Neuron (in vitro differentiated cells): ENCODE results near the gene TSPAN18.

Source experiments
- H2AFZ ChIP-seq: one replicate; pipeline ENCODE4 v1.6.1; 2013; ENCODE audit warnings: low read depth, mild to moderate bottlenecking, inconsistent platforms, low read length, moderate library complexity
- H3K27me3 ChIP-seq: one replicate; pipeline ENCODE4 v1.6.1; 2013; ENCODE audit warnings: low read length; ENCODE audit not compliant: insufficient read depth
- H3K36me3 ChIP-seq: one replicate; pipeline ENCODE4 v1.6.1; 2013; ENCODE audit warnings: low read length; ENCODE audit not compliant: insufficient read depth
- H3K4me1 ChIP-seq: one replicate; pipeline ENCODE4 v1.6.1; 2013; ENCODE audit warnings: low read length; ENCODE audit not compliant: insufficient read depth
- H3K4me3 ChIP-seq: 2 replicates; pipeline ENCODE4 v1.5.1; 2013; ENCODE audit warnings: mild to moderate bottlenecking, low read length, moderate library complexity
- H3K9me3 ChIP-seq: one replicate; pipeline ENCODE4 v1.6.1; 2013; ENCODE audit warnings: low read length

The TSPAN18 gene

GRCh38 chr11:44795803-44796535 is 69.2 kb downstream of the TSPAN18 start:
- Histone ChIP-seq H3K4me3 (no peak overlapping the region), H3K4me1 (peaks cover 78% of the 10 kb centered on the region), H3K27me3 (no peaks in the 10 kb centered on the region), H3K9me3 (no peaks in the 10 kb centered on the region), H2AFZ (no peak overlapping the region), H3K36me3 (peaks cover 3% of the 10 kb centered on the region)

DNA sequence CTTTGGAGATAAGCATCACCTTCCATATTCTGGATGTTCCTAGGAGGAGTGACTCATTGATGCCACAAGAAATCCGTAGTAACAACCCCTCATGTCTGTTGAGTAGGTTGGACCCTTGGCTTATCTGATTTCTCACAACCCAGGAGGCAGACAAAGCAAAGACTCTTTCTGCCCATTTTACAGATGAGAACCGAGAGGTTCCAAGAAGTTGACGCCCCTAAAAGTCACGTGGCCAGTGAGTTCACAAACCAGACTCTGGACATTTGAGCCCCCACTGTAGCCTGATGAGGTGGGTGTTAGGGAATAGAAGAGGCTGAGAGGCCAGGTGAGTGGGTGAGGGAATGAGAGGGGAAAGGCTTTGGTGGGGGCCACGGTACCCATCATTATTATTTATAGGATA is 70.3 kb downstream of the TSPAN18 start:
- Histone ChIP-seq H3K9me3 (no peaks in the 10 kb centered on the region), H3K4me3 (no peak overlapping the region), H3K27me3 (no peaks in the 10 kb centered on the region), H2AFZ (no peak overlapping the region), H3K36me3 (peaks cover 3% of the 10 kb centered on the region), H3K4me1 (peaks cover 88% of the 10 kb centered on the region)

DNA sequence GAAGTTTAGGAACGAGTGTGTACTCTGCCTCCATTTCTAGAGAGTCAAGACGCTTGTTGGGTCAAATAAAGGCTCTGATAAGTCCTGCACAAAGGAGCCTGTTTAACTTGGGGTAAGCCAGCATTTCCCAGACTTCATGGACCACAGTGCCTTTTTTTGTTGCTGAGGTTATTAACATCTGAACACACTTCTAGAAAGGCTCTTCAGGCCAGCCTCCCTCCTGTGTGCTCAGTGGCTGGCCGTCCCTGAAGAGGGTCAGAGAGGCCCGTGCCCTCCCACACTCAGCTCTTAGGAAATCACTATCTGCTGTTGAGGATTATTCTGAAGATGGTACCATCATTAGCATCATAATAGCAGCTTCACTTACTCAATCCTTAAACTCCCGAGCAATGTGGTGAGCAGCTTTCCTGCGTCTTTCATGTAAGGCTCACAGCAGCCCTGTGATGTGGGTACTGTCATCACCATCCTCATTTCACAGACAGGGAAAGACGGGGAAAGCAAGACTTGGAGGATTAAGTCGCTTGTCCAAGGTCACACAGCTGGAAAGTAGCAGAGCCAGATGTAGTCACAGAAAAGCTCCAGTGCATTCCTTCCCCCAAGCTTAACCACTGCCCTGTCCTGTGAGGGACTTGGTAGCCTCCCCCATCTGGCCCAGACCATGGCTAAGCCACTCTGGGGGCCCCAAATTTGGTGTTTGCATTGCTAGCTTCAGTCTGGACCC is 71.3 kb downstream of the TSPAN18 start:
- peaks cover 3% of the 10 kb centered on the region for H3K36me3 ChIP-seq
- no peaks in the 10 kb centered on the region for H3K27me3 ChIP-seq
- no peak overlapping the region for H3K4me3 ChIP-seq
- no peaks in the 10 kb centered on the region for H3K9me3 ChIP-seq
- H2AFZ ChIP-seq = no peak overlapping the region
- peaks cover 89% of the 10 kb centered on the region for H3K4me1 ChIP-seq

DNA sequence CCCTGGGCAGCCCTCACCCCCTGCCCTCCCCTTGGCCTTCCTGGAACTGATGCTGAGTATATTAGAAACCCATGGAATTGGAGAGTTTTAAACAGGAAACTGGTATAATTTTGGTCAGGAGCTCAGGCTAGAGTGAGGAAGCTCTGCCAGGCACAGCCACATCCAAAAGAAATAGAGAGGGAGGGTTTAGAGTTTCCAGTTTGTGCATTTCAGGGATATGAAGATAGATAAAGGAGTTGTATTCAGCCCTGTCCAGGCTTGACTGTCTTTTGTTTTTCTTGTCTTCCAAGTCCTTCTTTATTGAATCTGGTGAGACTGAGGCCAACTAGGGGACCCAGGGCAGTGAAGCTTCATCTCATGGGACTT is 71.8 kb downstream of the TSPAN18 start:
- no peaks in the 10 kb centered on the region for H3K27me3 ChIP-seq
- peaks cover 3% of the 10 kb centered on the region for H3K36me3 ChIP-seq
- no peak overlapping the region for H3K4me3 ChIP-seq
- no peaks in the 10 kb centered on the region for H3K9me3 ChIP-seq
- peaks cover 89% of the 10 kb centered on the region for H3K4me1 ChIP-seq
- no peak overlapping the region for H2AFZ ChIP-seq

GRCh38 chr11:44799012-44799411 is 72.2 kb downstream of the TSPAN18 start:
- H3K9me3 ChIP-seq = no peaks in the 10 kb centered on the region
- H3K4me3 ChIP-seq = no peak overlapping the region
- peaks cover 3% of the 10 kb centered on the region for H3K36me3 ChIP-seq
- no peaks in the 10 kb centered on the region for H3K27me3 ChIP-seq
- H3K4me1 ChIP-seq = peaks cover 88% of the 10 kb centered on the region
- H2AFZ ChIP-seq = no peak overlapping the region

DNA sequence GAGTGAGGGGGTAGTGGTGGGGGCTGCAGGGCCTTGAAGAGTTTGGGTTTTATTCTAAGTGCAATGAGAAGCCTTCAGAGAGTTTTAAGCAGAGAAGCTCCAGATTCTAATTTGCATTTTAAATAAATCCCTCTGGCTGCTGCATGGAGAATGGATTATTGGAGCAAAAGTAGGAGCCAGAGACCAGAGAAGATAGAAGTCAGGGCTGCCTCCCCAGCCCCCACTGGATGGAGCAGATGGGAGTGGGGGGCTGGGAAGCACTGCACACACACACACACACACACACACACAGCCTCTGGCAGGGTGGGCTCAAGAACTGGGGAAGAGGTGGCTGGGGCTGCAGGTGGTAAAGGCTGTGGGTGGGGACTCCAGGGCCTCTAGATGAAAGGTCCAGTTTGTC is 75.6 kb downstream of the TSPAN18 start:
- H2AFZ ChIP-seq = no peak overlapping the region
- no peak overlapping the region for H3K4me3 ChIP-seq
- no peaks in the 10 kb centered on the region for H3K27me3 ChIP-seq
- H3K4me1 ChIP-seq = peaks cover 75% of the 10 kb centered on the region
- no peaks in the 10 kb centered on the region for H3K36me3 ChIP-seq
- no peaks in the 10 kb centered on the region for H3K9me3 ChIP-seq

DNA sequence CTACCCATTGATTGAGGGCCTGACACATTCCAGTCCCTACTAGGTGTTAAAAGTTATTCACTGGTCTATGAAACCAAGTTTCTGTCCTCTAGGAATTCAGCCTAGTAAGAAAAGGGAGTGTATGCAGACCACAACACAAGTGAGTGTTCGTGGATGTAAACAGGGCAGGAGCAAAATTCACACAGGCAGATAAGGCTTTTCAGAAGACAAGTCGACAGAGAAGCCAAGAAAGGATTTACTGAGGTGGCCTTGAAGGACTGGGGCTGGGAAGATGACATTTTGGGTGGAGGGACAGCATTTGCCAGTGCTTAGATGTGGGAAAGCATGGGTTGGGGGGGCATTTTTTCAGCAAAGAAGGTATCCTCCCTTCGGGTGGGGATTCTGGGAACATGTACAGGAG is 76.2 kb downstream of the TSPAN18 start:
- Histone ChIP-seq H3K27me3 (no peaks in the 10 kb centered on the region), H3K9me3 (no peaks in the 10 kb centered on the region), H3K4me3 (no peak overlapping the region)

DNA sequence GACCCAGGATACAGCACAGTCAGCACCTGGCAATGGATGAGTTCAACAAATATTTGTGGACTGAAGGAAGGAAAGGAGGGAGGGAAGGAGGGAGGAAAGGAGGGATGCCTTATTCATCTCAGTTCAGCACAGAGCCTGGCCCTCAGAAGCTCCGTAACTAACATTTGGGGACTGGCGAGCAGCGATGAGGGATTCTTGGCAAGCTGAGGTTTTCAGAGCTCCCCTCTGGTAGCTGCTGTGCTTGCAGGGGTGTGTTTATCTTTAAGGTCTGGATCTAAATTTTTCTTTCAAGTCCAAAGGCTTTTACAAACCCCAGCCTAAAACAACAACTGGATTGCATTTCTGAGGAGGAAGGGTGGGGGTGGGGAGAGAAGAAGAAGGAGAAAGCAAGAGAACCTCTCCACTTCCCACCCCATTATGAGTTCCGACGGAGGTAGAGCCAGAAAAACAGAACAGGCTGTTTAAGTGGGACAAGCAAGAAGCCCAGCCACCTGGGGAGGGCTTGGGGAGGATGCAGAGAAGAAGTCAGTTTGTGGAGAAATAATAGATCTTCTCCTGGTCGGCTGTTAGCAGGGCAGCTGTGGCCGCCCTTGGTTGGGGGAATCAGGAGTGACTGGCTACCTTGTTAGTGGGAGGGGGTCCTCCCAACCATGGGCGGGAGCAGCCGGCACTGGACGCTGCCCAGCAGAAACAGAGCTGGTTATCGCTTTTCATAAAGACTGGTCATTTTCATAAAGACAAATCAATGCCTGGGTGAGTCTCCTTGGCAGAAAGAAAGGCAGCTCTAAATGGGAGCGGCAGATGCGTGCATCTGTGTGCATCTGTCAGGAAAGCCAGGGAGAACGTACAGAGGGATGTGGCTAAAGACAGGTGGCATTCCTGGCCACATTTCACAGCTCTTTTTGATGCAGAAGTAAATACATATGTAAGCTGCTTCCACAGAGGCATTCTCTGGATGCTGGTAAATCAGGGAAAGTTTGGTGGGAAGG is 78.0 kb downstream of the TSPAN18 start:
- peaks cover 55% of the 10 kb centered on the region for H3K4me1 ChIP-seq

More for the DNA sequence above, 76.2 kb downstream of the TSPAN18 start:
- H3K36me3 ChIP-seq = no peaks in the 10 kb centered on the region
- peaks cover 71% of the 10 kb centered on the region for H3K4me1 ChIP-seq
- no peak overlapping the region for H2AFZ ChIP-seq

GRCh38 chr11:44805596-44805995 is 78.8 kb downstream of the TSPAN18 start:
- H3K27me3 ChIP-seq = no peaks in the 10 kb centered on the region
- H3K4me1 ChIP-seq = peaks cover 48% of the 10 kb centered on the region
- no peak overlapping the region for H2AFZ ChIP-seq
- no peaks in the 10 kb centered on the region for H3K36me3 ChIP-seq
- no peaks in the 10 kb centered on the region for H3K9me3 ChIP-seq
- no peak overlapping the region for H3K4me3 ChIP-seq

More for the DNA sequence above, 78.0 kb downstream of the TSPAN18 start:
- Histone ChIP-seq H3K4me3 (no peak overlapping the region), H3K9me3 (no peaks in the 10 kb centered on the region), H2AFZ (no peak overlapping the region), H3K27me3 (no peaks in the 10 kb centered on the region), H3K36me3 (no peaks in the 10 kb centered on the region)

DNA sequence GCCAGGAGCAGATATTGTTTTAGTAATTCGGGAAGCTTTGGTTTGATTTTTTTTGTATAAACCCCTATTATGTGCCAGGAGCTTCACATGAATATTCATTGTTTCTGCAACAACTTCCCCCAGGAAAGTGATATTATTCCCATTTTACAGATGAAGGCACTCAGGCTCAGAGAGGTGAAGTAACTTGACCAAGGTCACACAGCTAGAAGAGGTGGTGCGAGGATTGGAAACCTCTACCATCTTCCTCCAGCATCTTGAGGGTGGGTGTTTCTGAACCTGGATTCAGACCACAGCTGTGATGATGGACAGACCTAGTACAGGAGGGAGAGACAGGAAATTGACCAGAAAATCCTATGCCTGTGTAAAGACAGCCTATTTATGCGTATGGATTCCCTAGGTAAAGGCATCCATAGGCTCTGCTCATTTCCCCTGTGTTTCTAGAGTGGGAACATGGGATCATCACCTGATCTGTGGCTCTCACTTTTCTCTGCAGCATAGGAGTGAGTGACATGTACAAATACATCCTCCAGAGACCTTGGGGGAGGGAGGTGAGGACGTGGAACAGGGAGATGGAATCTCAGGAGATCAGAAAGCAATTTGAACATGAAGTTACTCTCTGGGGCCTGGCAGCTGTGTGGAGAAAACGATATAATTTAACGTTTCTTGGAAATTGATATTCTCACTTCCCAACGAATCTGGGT is 81.4 kb downstream of the TSPAN18 start:
- Histone ChIP-seq H3K9me3 (no peaks in the 10 kb centered on the region), H2AFZ (no peak overlapping the region), H3K4me3 (no peak overlapping the region), H3K36me3 (no peaks in the 10 kb centered on the region), H3K27me3 (no peaks in the 10 kb centered on the region), H3K4me1 (peaks cover 31% of the 10 kb centered on the region)

DNA sequence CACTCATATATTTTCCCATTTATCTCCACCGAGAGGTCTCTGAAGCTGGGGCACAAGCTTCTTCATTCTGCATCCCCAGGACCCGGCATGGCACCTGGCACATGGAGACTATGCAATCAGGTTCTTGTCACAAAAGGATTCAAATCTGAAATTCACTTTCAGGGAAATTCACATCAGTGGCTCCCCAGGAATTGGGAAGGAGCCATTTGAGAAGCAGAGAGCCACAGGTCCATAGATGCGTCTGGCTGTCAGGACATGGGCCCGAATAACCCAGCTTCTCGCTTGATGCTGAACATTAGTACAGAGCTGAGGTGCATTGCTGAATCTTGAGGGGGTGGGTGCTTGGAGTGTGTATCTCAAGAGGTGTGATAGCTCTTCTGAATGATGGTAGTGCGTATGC is 82.5 kb downstream of the TSPAN18 start:
- Histone ChIP-seq H3K9me3 (no peaks in the 10 kb centered on the region), H3K4me1 (peaks cover 33% of the 10 kb centered on the region), H3K36me3 (no peaks in the 10 kb centered on the region), H3K4me3 (no peak overlapping the region), H3K27me3 (no peaks in the 10 kb centered on the region), H2AFZ (no peak overlapping the region)

GRCh38 chr11:44811841-44812448 is 85.2 kb downstream of the TSPAN18 start:
- Histone ChIP-seq H3K9me3 (no peaks in the 10 kb centered on the region), H3K27me3 (no peaks in the 10 kb centered on the region), H2AFZ (no peak overlapping the region), H3K4me3 (no peak overlapping the region), H3K36me3 (no peaks in the 10 kb centered on the region), H3K4me1 (peaks cover 24% of the 10 kb centered on the region)
